RWPE2 (cell line): ENCODE measurements around the gene PCDHGA9.
A peak's percentile ranks its signal among the peaks of the same experiment; 100 is the strongest.

Experiments used
- ATAC-seq: fragments of 200-7000 bp; cut with Tn5 transposase; 3 replicates; pipeline ENCODE4 v1.9.1; 2021; ENCODE audit warnings: low read depth
- DNase-seq: peaks from one replicate; pipeline ENCODE4 v3.0.0-alpha.2; 2020; ENCODE audit warnings: low spot score
- H3K27ac ChIP-seq: fragments of 450-650 bp; 2 replicates; pipeline ENCODE4 v1.5.1; 2017; ENCODE audit warnings: mild to moderate bottlenecking; ENCODE audit not compliant: poor library complexity, severe bottlenecking
- H3K27me3 ChIP-seq: fragments of 250-450 bp; sonication (Bioruptor Pico); 2 replicates; pipeline ENCODE4 v1.5.1; 2021; ENCODE audit warnings: mild to moderate bottlenecking, moderate library complexity; ENCODE audit not compliant: insufficient read depth, poor library complexity, severe bottlenecking
- H3K36me3 ChIP-seq: fragments of 250-450 bp; sonication (Bioruptor Pico); 2 replicates; pipeline ENCODE4 v1.5.1; 2020; ENCODE audit warnings: low read depth, mild to moderate bottlenecking, moderate library complexity
- H3K4me1 ChIP-seq: fragments of 250-450 bp; sonication (Bioruptor Pico); 2 replicates; pipeline ENCODE4 v1.5.1; 2021; ENCODE audit warnings: mild to moderate bottlenecking, moderate library complexity; ENCODE audit not compliant: insufficient read depth, poor library complexity, severe bottlenecking
- H3K4me3 ChIP-seq: fragments of 250-450 bp; sonication (Bioruptor Pico); 2 replicates; pipeline ENCODE4 v1.5.1; 2021; ENCODE audit warnings: mild to moderate bottlenecking, moderate library complexity; ENCODE audit not compliant: severe bottlenecking
- H3K9me3 ChIP-seq: fragments of 250-450 bp; sonication (Bioruptor Pico); 2 replicates; pipeline ENCODE4 v1.5.1; 2021; ENCODE audit warnings: mild to moderate bottlenecking, moderate library complexity; ENCODE audit not compliant: severe bottlenecking
- CTCF ChIP-seq: fragments of 450-650 bp; IDR thresholded peaks from one replicate; pipeline ENCODE4 v1.5.1; 2017; ENCODE audit warnings: mild to moderate bottlenecking, moderate library complexity; ENCODE audit not compliant: poor library complexity, severe bottlenecking

PCDHGA9 gene

GRCh38 chr5:141366016-141366896, 36.3 kb upstream of the PCDHGA9 start:
- H3K9me3 ChIP-seq, result peaks cover 18% of the 10 kb centered on the region
- TF ChIP-seq CTCF, result no peak
- ATAC-seq (no peak), DNase-seq (no peak)
- no peaks in the 10 kb centered on the region for H3K36me3 ChIP-seq
- peaks cover 97% of the 10 kb centered on the region for H3K27me3 ChIP-seq
- no peak overlapping the region for H3K4me3 ChIP-seq
- H3K4me1 ChIP-seq, result no peaks in the 10 kb centered on the region
- no peak overlapping the region for H3K27ac ChIP-seq

GRCh38 chr5:141369994-141370848, 32.4 kb upstream of the PCDHGA9 start, which contains the start of gene PCDHGB3:
Gene PCDHGB3 (plus strand): TSS chr5:141370242. CDS start chr5:141370395, 153 bp downstream.
- Histone ChIP-seq H3K4me1 (no peaks in the 10 kb centered on the region), H3K36me3 (no peaks in the 10 kb centered on the region), H3K27ac (no peak within 1 kb of the TSS), H3K27me3 (peaks cover 82% of the 10 kb centered on the region), H3K9me3 (peaks cover 2% of the 10 kb centered on the region), H3K4me3 (no peak within 1 kb of the TSS)
- ATAC-seq (peak; percentile 75), DNase-seq (no peak)
- peak; percentile 57 for TF ChIP-seq CTCF

- H3K9me3 ChIP-seq, result no peaks in the 10 kb centered on the region
- no peak for DNase-seq
- TF ChIP-seq CTCF, result no peak
Measured at GRCh38 chr5:141371572-141372475, 30.8 kb upstream of the PCDHGA9 start.

GRCh38 chr5:141373673-141374317, 28.8 kb upstream of the PCDHGA9 start, which contains the start of gene PCDHGA6:
Gene PCDHGA6 (plus strand): TSS chr5:141373891. CDS start chr5:141374084, 193 bp downstream.
- H3K4me1 ChIP-seq, result no peaks in the 10 kb centered on the region
- peak within 1 kb of the TSS; percentile 27 for H3K4me3 ChIP-seq
- H3K9me3 ChIP-seq, result no peaks in the 10 kb centered on the region
- peak; percentile 94 for TF ChIP-seq CTCF
- H3K27me3 ChIP-seq, result peaks cover 47% of the 10 kb centered on the region
- H3K27ac ChIP-seq, result no peak within 1 kb of the TSS
- no peaks in the 10 kb centered on the region for H3K36me3 ChIP-seq
- ATAC-seq (peak; percentile 60), DNase-seq (no peak)

More at GRCh38 chr5:141371572-141372475, 30.8 kb upstream of the PCDHGA9 start:
- no peak overlapping the region for H3K27ac ChIP-seq
- H3K27me3 ChIP-seq, result peaks cover 66% of the 10 kb centered on the region
- no peaks in the 10 kb centered on the region for H3K4me1 ChIP-seq
- no peaks in the 10 kb centered on the region for H3K36me3 ChIP-seq
- H3K4me3 ChIP-seq, result no peak overlapping the region
- no peak for ATAC-seq
